Measurements from ENCODE around the gene MGRN1. TPM values are rescaled to one million over a fixed set of nuclear protein-coding genes. Genes with fewer than 3 reads are reported as not detected.

MGRN1 gene
- total RNA-seq, result 26.0 and 28.9 TPM in 2 replicates

GRCh38 chr16:4624015-4624826 lies at the start of gene MGRN1:
MGRN1 (plus strand) TSS chr16:4624826; CDS start chr16:4624961, 135 bp downstream.

GRCh38 chr16:4614571-4615383 lies 9.8 kb upstream of the MGRN1 start, which contains the start of gene UBALD1:
UBALD1 (minus strand) TSS chr16:4614888; CDS start chr16:4614797, 91 bp downstream.

GRCh38 chr16:4693296-4693955 lies 68.8 kb downstream of the MGRN1 start, which contains the start of gene NUDT16L1:
NUDT16L1 (plus strand) TSS chr16:4693562; CDS start chr16:4693727, 165 bp downstream.

GRCh38 chr16:4734063-4734729 lies 109.6 kb downstream of the MGRN1 start, which contains the start of the genes ANKS3 and DNAAF8:
ANKS3 (minus strand) TSS chr16:4734271; CDS start chr16:4730149, 4,122 bp downstream.
DNAAF8 (plus strand) TSS chr16:4734537; CDS start chr16:4736515, 1,978 bp downstream.

Other genes starting within 250 kb of the MGRN1 start
- gene CORO7, start 208.2 kb upstream of the MGRN1 start, total RNA-seq, result 12.1 and 12.8 TPM in 2 replicates
- 51.4 and 52.9 TPM in 2 replicates for gene DNAJA3, start 199.0 kb upstream of the MGRN1 start, total RNA-seq
- gene NMRAL1, start 150.2 kb upstream of the MGRN1 start, total RNA-seq, result 89.6 and 101 TPM in 2 replicates
- 54.1 and 60.0 TPM in 2 replicates for gene HMOX2, start 148.4 kb upstream of the MGRN1 start, total RNA-seq
- gene CDIP1, start 86.1 kb upstream of the MGRN1 start, total RNA-seq, result 8.0 and 9.9 TPM in 2 replicates
- gene C16orf96, start 68.5 kb upstream of the MGRN1 start, total RNA-seq, result under 0.01 and 0.17 TPM in 2 replicates
- 8.6 and 11.0 TPM in 2 replicates for gene UBALD1, start 9.9 kb upstream of the MGRN1 start, total RNA-seq
- 22.9 and 23.8 TPM in 2 replicates for gene NUDT16L1, start 68.7 kb downstream of the MGRN1 start, total RNA-seq
- 10.4 and 10.8 TPM in 2 replicates for gene ANKS3, start 109.4 kb downstream of the MGRN1 start, total RNA-seq
- 0.30 and 1.5 TPM in 2 replicates for gene DNAAF8, start 109.7 kb downstream of the MGRN1 start, total RNA-seq
- 7.9 and 8.6 TPM in 2 replicates for gene ZNF500, start 142.3 kb downstream of the MGRN1 start, total RNA-seq
- not detected in 2 replicates for gene SEPTIN12, start 163.5 kb downstream of the MGRN1 start, total RNA-seq
- gene SMIM22, start 170.5 kb downstream of the MGRN1 start, total RNA-seq, result not detected in 2 replicates
- gene ROGDI, start 177.8 kb downstream of the MGRN1 start, total RNA-seq, result 18.3 and 27.1 TPM in 2 replicates
- 39.5 and 44.4 TPM in 2 replicates for gene GLYR1, start 222.5 kb downstream of the MGRN1 start, total RNA-seq
- 16.1 and 18.0 TPM in 2 replicates for gene UBN1, start 222.7 kb downstream of the MGRN1 start, total RNA-seq

All from bronchus fibroblast of lung (primary cell).